Measurements from ENCODE around the gene PLA2G2C.

The PLA2G2C gene

DNA sequence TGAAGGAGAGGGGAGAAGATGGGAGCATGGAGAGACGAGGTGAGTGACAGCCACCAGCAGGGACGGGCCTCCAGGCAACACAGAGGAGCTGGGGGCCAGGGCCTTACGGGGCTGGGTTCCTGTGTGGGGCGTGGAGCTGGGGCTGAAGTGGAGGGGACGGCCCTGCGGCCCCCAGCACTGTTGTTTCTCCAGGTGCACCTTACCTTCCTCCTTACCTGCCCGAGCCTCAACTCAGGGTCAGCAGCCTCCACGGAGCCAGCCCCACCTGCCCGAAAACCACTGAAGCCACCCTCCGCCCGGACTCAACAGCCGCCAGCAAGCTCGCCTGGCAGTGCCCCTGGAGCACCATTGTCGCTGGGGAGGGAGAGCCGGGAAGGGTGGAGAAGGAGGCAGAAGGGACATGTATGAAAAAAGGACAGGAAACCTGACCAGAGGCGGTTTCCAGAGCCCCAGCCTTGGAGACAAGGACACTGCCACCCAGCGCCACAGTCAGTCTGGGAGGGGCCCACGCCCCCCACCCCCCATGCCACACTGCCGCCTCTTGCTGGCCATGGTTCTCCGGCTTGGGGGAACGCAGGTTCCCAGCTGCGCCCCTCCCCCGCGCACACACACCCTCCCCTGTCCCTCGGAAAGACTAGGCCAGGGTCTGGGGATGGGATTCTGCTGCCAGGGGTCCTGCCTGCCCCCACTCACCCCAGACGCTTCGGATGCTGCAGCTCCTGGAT lies 36.6 kb downstream of the PLA2G2C start:
- no peak overlapping the region for H3K4me3 ChIP-seq (replicated peaks; ENCODE audit: insufficient read depth, low read length)
- DNase-seq (ENCODE audit: low read depth in 1 of 2, low spot score in 1 of 2) = no peak
- TF ChIP-seq, protein P1, sequence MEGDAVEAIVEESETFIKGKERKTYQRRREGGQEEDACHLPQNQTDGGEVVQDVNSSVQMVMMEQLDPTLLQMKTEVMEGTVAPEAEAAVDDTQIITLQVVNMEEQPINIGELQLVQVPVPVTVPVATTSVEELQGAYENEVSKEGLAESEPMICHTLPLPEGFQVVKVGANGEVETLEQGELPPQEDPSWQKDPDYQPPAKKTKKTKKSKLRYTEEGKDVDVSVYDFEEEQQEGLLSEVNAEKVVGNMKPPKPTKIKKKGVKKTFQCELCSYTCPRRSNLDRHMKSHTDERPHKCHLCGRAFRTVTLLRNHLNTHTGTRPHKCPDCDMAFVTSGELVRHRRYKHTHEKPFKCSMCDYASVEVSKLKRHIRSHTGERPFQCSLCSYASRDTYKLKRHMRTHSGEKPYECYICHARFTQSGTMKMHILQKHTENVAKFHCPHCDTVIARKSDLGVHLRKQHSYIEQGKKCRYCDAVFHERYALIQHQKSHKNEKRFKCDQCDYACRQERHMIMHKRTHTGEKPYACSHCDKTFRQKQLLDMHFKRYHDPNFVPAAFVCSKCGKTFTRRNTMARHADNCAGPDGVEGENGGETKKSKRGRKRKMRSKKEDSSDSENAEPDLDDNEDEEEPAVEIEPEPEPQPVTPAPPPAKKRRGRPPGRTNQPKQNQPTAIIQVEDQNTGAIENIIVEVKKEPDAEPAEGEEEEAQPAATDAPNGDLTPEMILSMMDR (IDR thresholded peaks at IDR 0.05; ENCODE audit: insufficient read depth, low read length) = no peak
- TF ChIP-seq, protein P2, sequence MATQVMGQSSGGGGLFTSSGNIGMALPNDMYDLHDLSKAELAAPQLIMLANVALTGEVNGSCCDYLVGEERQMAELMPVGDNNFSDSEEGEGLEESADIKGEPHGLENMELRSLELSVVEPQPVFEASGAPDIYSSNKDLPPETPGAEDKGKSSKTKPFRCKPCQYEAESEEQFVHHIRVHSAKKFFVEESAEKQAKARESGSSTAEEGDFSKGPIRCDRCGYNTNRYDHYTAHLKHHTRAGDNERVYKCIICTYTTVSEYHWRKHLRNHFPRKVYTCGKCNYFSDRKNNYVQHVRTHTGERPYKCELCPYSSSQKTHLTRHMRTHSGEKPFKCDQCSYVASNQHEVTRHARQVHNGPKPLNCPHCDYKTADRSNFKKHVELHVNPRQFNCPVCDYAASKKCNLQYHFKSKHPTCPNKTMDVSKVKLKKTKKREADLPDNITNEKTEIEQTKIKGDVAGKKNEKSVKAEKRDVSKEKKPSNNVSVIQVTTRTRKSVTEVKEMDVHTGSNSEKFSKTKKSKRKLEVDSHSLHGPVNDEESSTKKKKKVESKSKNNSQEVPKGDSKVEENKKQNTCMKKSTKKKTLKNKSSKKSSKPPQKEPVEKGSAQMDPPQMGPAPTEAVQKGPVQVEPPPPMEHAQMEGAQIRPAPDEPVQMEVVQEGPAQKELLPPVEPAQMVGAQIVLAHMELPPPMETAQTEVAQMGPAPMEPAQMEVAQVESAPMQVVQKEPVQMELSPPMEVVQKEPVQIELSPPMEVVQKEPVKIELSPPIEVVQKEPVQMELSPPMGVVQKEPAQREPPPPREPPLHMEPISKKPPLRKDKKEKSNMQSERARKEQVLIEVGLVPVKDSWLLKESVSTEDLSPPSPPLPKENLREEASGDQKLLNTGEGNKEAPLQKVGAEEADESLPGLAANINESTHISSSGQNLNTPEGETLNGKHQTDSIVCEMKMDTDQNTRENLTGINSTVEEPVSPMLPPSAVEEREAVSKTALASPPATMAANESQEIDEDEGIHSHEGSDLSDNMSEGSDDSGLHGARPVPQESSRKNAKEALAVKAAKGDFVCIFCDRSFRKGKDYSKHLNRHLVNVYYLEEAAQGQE (IDR thresholded peaks at IDR 0.05; ENCODE audit: insufficient replicate concordance, low read depth) = no peak
- TF ChIP-seq POLR2AphosphoS5 (IDR thresholded peaks at IDR 0.05; ENCODE audit: low read depth) (no peak), SPI1 (IDR thresholded peaks at IDR 0.05; ENCODE audit: borderline replicate concordance, low read depth) (no peak), GABPA (IDR thresholded peaks at IDR 0.05; ENCODE audit: low read depth) (no peak)

DNA sequence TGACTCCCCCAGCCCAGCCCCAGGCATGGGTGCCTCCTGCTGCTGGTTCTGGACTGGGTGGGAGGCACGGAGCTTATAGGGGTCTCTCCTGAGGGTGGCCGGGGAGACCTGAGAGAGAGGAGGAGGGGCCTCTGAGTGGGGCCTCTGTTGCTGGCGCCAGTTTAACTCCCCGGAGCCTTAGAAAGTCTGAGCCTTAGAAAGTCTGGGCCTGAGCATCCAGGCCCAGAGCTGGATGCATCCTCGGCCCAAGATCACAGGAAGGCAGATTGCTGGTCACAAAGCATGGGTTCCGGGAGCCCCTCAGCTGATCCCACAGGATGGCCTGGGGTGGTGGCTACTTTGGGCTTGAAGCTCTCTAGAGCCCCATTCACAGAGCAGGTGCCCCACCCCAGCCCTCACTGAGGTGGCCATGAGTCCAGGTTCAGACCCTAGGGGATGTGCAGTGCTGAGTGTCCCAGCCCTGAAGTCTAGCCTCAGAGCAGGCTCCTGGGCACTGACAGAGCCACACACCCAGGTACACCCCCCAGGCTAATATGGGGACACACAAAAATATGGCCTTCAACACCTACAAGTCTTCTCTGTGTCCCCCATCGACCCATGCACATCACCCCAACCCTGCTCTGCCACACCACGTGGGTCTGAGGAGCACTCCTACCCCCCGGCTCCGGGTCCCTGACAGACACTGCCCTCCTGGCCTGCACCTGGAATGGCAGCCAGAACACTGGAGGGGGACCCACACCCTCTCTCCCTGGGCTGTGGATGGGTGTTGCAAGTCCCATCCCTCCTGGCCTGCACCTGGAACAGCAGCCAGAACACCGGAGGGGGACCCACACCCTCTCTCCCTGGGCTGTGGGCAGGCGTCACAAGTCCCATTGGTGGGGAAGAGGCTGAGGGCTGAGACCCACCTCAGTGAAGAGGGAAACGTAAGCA lies 37.5 kb downstream of the PLA2G2C start:
- TF ChIP-seq POLR2AphosphoS5 (IDR thresholded peaks at IDR 0.05; ENCODE audit: low read depth) = no peak
- TF ChIP-seq, protein P1 (IDR thresholded peaks at IDR 0.05; ENCODE audit: insufficient read depth, low read length) = no peak
- TF ChIP-seq, protein P2 (IDR thresholded peaks at IDR 0.05; ENCODE audit: insufficient replicate concordance, low read depth) = no peak
- no peak for TF ChIP-seq SPI1 (IDR thresholded peaks at IDR 0.05; ENCODE audit: borderline replicate concordance, low read depth)
- TF ChIP-seq GABPA (IDR thresholded peaks at IDR 0.05; ENCODE audit: low read depth) = no peak
- no peaks in the 10 kb centered on the region for H3K27me3 ChIP-seq (ENCODE audit: insufficient read depth, poor library complexity, severe bottlenecking)
- H3K27ac ChIP-seq (replicated peaks) = no peak overlapping the region
- H3K4me3 ChIP-seq (replicated peaks; ENCODE audit: insufficient read depth, low read length) = no peak overlapping the region
- DNase-seq (ENCODE audit: low read depth in 1 of 2, low spot score in 1 of 2) = no peak

More for the DNA sequence above, 36.6 kb downstream of the PLA2G2C start:
- H3K27me3 ChIP-seq (ENCODE audit: insufficient read depth, poor library complexity, severe bottlenecking) = no peaks in the 10 kb centered on the region
- H3K27ac ChIP-seq (replicated peaks) = no peak overlapping the region

DNA sequence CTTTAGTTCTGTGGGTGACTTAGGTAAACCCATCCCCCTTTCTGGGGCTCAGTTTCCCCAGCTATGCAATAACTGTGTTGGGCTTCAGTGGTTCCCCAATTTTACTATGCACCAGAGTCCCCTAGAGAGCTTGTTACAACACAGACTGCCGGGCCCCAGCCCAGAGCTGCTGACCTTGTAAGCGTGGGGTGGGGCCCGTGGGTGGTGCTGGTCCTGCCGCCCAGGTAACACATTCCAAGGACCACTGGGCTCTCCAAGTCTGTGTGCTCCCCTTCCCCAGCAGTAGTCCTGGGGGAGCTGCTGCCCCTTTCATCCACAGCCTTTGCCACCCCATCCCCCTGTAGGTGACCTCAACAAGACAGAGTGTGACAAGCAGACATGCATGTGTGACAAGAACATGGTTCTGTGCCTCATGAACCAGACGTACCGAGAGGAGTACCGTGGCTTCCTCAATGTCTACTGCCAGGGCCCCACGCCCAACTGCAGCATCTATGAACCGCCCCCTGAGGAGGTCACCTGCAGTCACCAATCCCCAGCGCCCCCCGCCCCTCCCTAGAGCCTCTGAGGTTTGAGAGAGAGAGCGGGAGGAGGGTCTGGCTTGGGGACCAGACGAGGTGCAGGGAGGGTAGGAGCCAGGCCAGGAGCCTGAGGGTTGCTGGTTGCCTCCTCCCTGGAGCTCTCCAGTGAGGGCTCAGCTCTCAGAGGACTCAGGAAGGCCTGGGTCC lies 38.3 kb downstream of the PLA2G2C start:
- no peak overlapping the region for H3K27ac ChIP-seq (replicated peaks)
- H3K4me3 ChIP-seq (replicated peaks; ENCODE audit: insufficient read depth, low read length) = no peak overlapping the region
- DNase-seq (ENCODE audit: low read depth in 1 of 2, low spot score in 1 of 2) = no peak
- TF ChIP-seq POLR2AphosphoS5 (IDR thresholded peaks at IDR 0.05; ENCODE audit: low read depth) (no peak), GABPA (IDR thresholded peaks at IDR 0.05; ENCODE audit: low read depth) (no peak), SPI1 (IDR thresholded peaks at IDR 0.05; ENCODE audit: borderline replicate concordance, low read depth) (no peak)
- TF ChIP-seq, protein P2 (IDR thresholded peaks at IDR 0.05; ENCODE audit: insufficient replicate concordance, low read depth) = no peak
- TF ChIP-seq, protein P1 (IDR thresholded peaks at IDR 0.05; ENCODE audit: insufficient read depth, low read length) = no peak
- H3K27me3 ChIP-seq (ENCODE audit: insufficient read depth, poor library complexity, severe bottlenecking) = no peaks in the 10 kb centered on the region
